Measurements from ENCODE around the gene MTCH1. TPM values are rescaled to one million over a fixed set of nuclear protein-coding genes. Genes with fewer than 3 reads are reported as not detected.

MTCH1 gene
- total and polyA plus RNA-seq, 10 of the 15 experiments (the other 5 are each of a cell fraction or from before 2014, with no cell fraction given), result 7.2 to 128 (median 85.2) TPM

- H4K20me1 ChIP-seq (ENCODE audit: control insufficient read depth, insufficient read depth), result peaks cover 3% of the 10 kb centered on the region; the same call in 1 of the 2 replicates
- ChIA-PET POLR2A (interaction anchor here (2.7 kb wide), 1 partner anchor 15 kb away, joined by 6 read pairs; no protein-coding TSS in a partner anchor), RAD21 (ENCODE audit: unreplicated experiment) (interaction anchor here (5.3 kb wide), 1 partner anchor 151 kb away, joined by 76 read pairs; the partner anchor contains the start of gene PIM1), CTCF (interaction anchor here (0.6 to 7.5 kb wide), 7 partner anchors 8 to 188 kb away, joined by 3 to 135 read pairs (median 19); partner anchors contain the start of gene C6orf89), SMC1A (ENCODE audit: uncharacterized antibody, unreplicated experiment) (interaction anchor here (1.3 to 5.1 kb wide), 3 partner anchors 150 to 192 kb away, joined by 4 to 66 read pairs (median 4); partner anchors contain the start of gene PIM1)
- H3K4me3 ChIP-seq, result no peak overlapping the region
- DNase-seq (ENCODE audit: low read depth, low spot score) (no peak), ATAC-seq (no peak), FAIRE-seq (no peak)
- no peak overlapping the region for H3K27ac ChIP-seq (ENCODE audit: control insufficient read depth, insufficient read depth)
- H3K9me3 ChIP-seq (replicated peaks; ENCODE audit: control insufficient read depth, insufficient read depth, low read length), result no peaks in the 10 kb centered on the region
- H3K79me2 ChIP-seq (ENCODE audit: control insufficient read depth, insufficient read depth, low read length), result no peaks in the 10 kb centered on the region
- no peak overlapping the region for H2AFZ ChIP-seq (ENCODE audit: control insufficient read depth, low read depth, low read length)
- H3K36me3 ChIP-seq (ENCODE audit: control insufficient read depth in 2 of 2, insufficient read depth in 2 of 2, low read length in 1 of 2), result peaks cover 12 to 20% of the 10 kb centered on the region in 2 experiments
- H3K27me3 ChIP-seq (replicated peaks in 1 of 2; ENCODE audit: control insufficient read depth in 2 of 2, insufficient read depth in 2 of 2, low read length in 1 of 2), result no peaks in the 10 kb centered on the region
- H3K9ac ChIP-seq (ENCODE audit: control insufficient read depth, insufficient read depth, low read length), result no peak overlapping the region
- intact Hi-C loops (cut with micrococcal nuclease; ENCODE audit: unreplicated experiment), result no loop called here
- in situ Hi-C loops (cut with MboI), result loop anchor here (10.0 kb wide), 2 partner anchors 153 to 183 kb away; partner anchors contain the start of gene PIM1
- no TSS peak for BruUV-seq (replicated peaks)
- H3K4me2 ChIP-seq (ENCODE audit: control insufficient read depth, insufficient read depth), result no peak overlapping the region
- 90% methylated on average over 14 of the region's 14 CpGs for WGBS (ENCODE audit: insufficient coverage, insufficient replicate concordance, low lambda C conversion rate, missing lambda C conversion rate)
- H3K4me1 ChIP-seq (ENCODE audit: control insufficient read depth, insufficient read depth, low read length), result peaks cover 7% of the 10 kb centered on the region; the same call in 1 of the 2 replicates
- TF ChIP-seq RAD21 (IDR thresholded peaks at IDR 0.05; ENCODE audit: insufficient read depth, low read depth, low read length) (peak; percentile 69), SMC3 (IDR thresholded peaks at IDR 0.05; ENCODE audit: borderline replicate concordance, low read length) (peak; percentile 14; the same call in 1 of the 2 replicates), YY1 (IDR thresholded peaks at IDR 0.05; ENCODE audit: low read depth, low read length) (0 out of 2 replicates have a peak, but pooled peaks have one; percentile 26), PAX5 (IDR thresholded peaks at IDR 0.05; ENCODE audit: borderline replicate concordance, low read depth, low read length) (no peak), CTCF (IDR thresholded peaks at IDR 0.05 in 2 of 3, conservative IDR thresholded peaks at IDR 0.05 in 1 of 3; ENCODE audit: control insufficient read depth in 2 of 3, extremely low read depth in 1 of 3, insufficient read depth in 1 of 3, low read depth in 3 of 3, low read length in 3 of 3) (peak; percentile 4 to 32 (median 31); a peak in 3 of 6 replicates), ZSCAN29 (IDR thresholded peaks at IDR 0.05) (no peak)
Observed at GRCh38 chr6:37021356-37022129, 35.5 kb upstream of the MTCH1 start.
